ENCODE data around the gene ARTN.

ARTN gene

DNA sequence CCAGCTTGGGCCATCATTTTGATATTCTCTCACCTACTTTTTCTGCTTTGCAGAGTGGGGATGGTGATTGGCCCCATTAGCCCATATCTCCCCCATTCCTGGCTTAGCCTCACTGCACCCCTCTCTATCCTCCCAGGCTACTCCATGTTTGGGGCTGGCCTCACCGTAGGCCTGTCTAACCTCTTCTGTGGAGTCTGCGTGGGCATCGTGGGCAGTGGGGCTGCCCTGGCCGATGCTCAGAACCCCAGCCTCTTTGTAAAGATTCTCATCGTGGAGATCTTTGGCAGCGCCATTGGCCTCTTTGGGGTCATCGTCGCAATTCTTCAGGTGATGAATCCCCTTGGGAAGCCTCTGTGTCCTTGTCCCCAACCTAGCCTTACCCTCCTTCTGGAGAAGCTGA is 43.3 kb downstream of the ARTN start:
- peak overlapping the region; percentile 91 for H3K4me3 ChIP-seq (ENCODE audit: low read depth, low read length)
- no peak for DNase-seq (ENCODE audit: low read depth)

DNA sequence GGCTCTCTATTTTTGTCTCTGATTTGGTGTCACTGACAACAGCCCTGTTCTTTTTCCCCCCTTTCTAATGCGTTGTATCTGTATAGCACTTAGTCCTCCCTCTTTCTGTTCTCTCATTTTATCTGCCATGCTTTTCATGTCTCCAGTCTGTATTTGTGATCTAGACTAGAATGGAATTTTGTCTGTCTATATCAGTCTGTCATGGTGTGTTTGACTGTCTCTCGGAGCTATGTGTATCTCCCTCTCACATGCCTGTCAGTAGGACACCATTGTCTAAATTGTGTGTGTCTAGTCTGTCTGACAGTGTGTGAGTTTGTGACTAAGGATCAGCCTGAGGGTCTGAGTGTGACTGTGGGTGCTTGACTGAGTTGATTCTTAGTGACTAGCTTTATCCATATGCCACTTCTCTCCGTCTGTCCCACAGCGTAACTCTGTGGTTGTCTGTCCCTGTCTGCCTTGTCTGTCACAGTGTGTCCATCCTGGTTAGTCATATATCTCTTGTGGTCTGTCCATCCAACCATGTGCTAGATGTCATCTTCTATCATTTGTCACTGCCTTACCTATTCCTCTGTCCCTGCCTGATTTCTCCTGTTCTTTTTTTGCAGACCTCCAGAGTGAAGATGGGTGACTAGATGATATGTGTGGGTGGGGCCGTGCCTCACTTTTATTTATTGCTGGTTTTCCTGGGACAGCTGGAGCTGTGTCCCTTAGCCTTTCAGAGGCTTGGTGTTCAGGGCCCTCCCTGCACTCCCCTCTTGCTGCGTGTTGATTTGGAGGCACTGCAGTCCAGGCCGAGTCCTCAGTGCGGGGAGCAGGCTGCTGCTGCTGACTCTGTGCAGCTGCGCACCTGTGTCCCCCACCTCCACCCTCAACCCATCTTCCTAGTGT is 44.0 kb downstream of the ARTN start:
- H3K4me3 ChIP-seq (ENCODE audit: low read depth, low read length): no peak overlapping the region
- TF ChIP-seq, protein P1, sequence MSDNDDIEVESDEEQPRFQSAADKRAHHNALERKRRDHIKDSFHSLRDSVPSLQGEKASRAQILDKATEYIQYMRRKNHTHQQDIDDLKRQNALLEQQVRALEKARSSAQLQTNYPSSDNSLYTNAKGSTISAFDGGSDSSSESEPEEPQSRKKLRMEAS (IDR thresholded peaks at IDR 0.05; ENCODE audit: low read depth, low read length): no peak
- TF ChIP-seq MYC (IDR thresholded peaks at IDR 0.05; ENCODE audit: low read depth, low read length): no peak
- no peak for TF ChIP-seq POLR2A (IDR thresholded peaks at IDR 0.05; ENCODE audit: extremely low read depth, insufficient read length)
- TF ChIP-seq, protein P2, sequence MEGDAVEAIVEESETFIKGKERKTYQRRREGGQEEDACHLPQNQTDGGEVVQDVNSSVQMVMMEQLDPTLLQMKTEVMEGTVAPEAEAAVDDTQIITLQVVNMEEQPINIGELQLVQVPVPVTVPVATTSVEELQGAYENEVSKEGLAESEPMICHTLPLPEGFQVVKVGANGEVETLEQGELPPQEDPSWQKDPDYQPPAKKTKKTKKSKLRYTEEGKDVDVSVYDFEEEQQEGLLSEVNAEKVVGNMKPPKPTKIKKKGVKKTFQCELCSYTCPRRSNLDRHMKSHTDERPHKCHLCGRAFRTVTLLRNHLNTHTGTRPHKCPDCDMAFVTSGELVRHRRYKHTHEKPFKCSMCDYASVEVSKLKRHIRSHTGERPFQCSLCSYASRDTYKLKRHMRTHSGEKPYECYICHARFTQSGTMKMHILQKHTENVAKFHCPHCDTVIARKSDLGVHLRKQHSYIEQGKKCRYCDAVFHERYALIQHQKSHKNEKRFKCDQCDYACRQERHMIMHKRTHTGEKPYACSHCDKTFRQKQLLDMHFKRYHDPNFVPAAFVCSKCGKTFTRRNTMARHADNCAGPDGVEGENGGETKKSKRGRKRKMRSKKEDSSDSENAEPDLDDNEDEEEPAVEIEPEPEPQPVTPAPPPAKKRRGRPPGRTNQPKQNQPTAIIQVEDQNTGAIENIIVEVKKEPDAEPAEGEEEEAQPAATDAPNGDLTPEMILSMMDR (IDR thresholded peaks at IDR 0.05; ENCODE audit: low read depth, low read length): no peak
- peak; percentile 32 for DNase-seq (ENCODE audit: low read depth)

More for the DNA sequence above, 43.3 kb downstream of the ARTN start:
- TF ChIP-seq MYC (IDR thresholded peaks at IDR 0.05; ENCODE audit: low read depth, low read length) (no peak), POLR2A (IDR thresholded peaks at IDR 0.05; ENCODE audit: extremely low read depth, insufficient read length) (no peak)
- TF ChIP-seq, protein P2 (IDR thresholded peaks at IDR 0.05; ENCODE audit: low read depth, low read length): no peak
- TF ChIP-seq, protein P1 (IDR thresholded peaks at IDR 0.05; ENCODE audit: low read depth, low read length): no peak

DNA sequence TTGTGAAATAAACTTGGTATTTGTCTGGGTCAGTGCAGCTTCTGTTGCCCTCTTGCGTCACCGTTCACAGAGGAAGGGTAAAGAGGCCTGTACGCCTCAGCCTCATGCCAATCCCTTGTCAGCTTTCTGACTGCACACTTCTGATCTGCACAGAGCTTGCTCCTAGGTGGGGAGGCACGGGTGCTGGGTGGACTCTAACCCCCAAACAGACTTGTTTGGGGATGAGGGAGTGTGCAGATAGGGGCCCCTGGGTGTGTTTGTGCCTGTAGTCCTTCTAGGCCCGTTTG is 44.6 kb downstream of the ARTN start:
- peak; percentile 62 for DNase-seq (ENCODE audit: low read depth)
- TF ChIP-seq MYC (IDR thresholded peaks at IDR 0.05; ENCODE audit: low read depth, low read length) (no peak), POLR2A (IDR thresholded peaks at IDR 0.05; ENCODE audit: extremely low read depth, insufficient read length) (no peak)
- TF ChIP-seq, protein P1 (IDR thresholded peaks at IDR 0.05; ENCODE audit: low read depth, low read length): no peak
- TF ChIP-seq, protein P2 (IDR thresholded peaks at IDR 0.05; ENCODE audit: low read depth, low read length): no peak
- H3K4me3 ChIP-seq (ENCODE audit: low read depth, low read length): peak overlapping the region; percentile 59

DNA sequence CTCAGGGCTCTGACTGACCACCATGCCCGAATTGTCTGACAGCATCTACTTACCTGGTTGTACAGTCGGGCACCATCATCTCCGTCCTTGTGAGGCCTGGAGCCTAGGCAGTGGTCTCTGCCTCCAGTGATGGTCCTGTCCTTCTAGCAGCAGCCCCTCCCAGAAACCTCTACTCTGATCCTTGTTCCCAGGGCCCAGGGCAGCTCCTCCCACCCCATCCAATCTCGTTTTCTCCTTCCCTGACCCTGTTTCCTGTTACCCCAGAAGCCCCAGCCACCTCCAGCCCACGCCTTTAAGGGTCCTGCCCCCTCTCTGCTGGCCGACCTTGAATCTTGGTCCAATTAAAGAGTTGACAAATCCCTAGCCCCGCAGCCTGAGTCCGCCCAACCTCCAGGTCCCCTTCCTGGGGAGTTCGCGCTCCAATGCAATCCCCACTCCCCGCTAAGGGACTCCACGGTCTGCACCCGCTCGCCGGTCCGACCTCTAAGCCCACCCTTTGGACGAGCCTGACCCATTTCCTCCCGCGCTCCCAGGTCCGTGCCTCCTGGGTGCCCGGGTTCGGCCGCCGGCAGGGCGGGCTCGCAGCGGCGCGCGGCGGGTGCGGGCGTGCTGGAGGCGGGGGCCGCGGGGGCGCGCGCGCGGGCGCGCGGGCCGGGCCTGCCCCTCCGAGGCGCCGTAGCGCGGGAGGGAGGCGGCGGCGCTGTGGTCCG is 45.1 kb downstream of the ARTN start, which contains the start of gene B4GALT2:
Gene B4GALT2, plus strand, starts transcription at position 660 of the 710 bp plus-strand sequence. CDS start 1,951 bp downstream, outside the sequence.
- peak; percentile 54 for DNase-seq (ENCODE audit: low read depth)

DNA sequence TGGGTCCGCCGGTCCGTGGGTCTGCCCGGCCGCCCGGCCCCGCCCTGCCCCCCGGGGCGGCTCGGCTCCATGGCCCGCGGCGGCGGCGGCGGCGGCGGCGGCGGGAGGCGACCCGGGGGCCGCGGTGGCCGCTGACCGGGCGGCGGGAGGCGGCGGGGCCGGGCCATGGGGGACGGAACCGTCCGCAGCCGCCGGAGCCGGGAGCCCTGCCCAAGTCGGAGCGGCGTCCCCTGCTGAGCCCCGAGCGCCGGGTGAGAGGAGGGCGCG is 45.6 kb downstream of the ARTN start:
- no peak for TF ChIP-seq MYC (IDR thresholded peaks at IDR 0.05; ENCODE audit: low read depth, low read length)
- TF ChIP-seq POLR2A (IDR thresholded peaks at IDR 0.05; ENCODE audit: extremely low read depth, insufficient read length): no peak
- TF ChIP-seq, protein P2 (IDR thresholded peaks at IDR 0.05; ENCODE audit: low read depth, low read length): no peak
- TF ChIP-seq, protein P1 (IDR thresholded peaks at IDR 0.05; ENCODE audit: low read depth, low read length): no peak
- DNase-seq (ENCODE audit: low read depth): no peak
- H3K4me3 ChIP-seq (ENCODE audit: low read depth, low read length): no peak overlapping the region

More for the DNA sequence above, 45.1 kb downstream of the ARTN start, which contains the start of gene B4GALT2:
- H3K4me3 ChIP-seq (ENCODE audit: low read depth, low read length): peak within 1 kb of the TSS; percentile 67
- TF ChIP-seq MYC (IDR thresholded peaks at IDR 0.05; ENCODE audit: low read depth, low read length) (no peak), POLR2A (IDR thresholded peaks at IDR 0.05; ENCODE audit: extremely low read depth, insufficient read length) (no peak)
- TF ChIP-seq, protein P2 (IDR thresholded peaks at IDR 0.05; ENCODE audit: low read depth, low read length): no peak
- TF ChIP-seq, protein P1 (IDR thresholded peaks at IDR 0.05; ENCODE audit: low read depth, low read length): no peak
